ENCODE data around the gene CFAP45.

CFAP45 gene

GRCh38 chr1:159895286-159895685 is 4.7 kb downstream of the CFAP45 start:
- no peak for TF ChIP-seq ZNF274 (IDR thresholded peaks at IDR 0.05; ENCODE audit: low read depth, low read length)
- H3K4me3 ChIP-seq (ENCODE audit: low read length) = no peak overlapping the region

- H3K4me3 ChIP-seq (ENCODE audit: low read length) = no peak overlapping the region
- TF ChIP-seq ZNF274 (IDR thresholded peaks at IDR 0.05; ENCODE audit: low read depth, low read length) = no peak
Measured at GRCh38 chr1:159892944-159893343, 7.0 kb downstream of the CFAP45 start.

DNA sequence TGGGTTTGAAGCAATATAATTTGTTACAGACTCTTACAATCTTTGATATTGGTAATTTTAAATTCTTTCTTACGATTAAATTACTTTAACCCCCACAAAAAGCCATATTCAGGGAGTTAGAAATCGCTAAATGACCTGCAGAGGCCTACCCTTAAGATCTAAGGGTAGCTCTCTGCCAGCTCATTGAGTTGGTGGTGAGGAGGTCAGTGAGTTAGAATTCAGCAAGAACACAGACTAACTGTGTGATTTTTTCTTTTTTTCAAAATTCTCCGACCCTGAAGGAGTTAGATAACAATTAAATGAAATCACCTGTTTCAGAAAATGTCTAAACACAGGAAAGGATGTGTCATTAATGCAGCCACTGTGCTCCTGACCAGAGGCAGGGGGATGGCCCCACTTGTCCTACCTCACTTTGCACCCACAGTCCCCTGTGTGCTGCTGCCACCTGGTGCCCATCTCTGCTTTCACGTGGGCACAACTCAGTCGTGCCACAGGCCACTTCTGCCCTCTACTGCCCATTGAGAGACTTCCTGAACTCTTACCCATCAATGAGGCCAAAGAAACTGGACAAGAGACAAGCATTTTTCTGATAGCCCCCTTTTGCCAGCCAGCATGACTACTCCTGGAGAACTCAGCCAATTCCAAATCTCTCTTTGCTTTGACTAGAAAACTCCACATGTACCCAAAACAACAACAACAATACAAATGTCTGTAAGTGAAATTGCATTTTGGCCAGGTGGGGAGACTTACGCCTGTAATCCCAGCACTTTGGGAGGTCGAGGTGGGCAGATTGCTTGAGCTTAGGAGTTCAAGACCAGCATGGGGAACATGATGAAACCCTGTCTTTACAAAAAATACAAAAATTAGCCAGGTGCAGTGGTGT is 8.4 kb downstream of the CFAP45 start:
- no peak for TF ChIP-seq ZNF274 (IDR thresholded peaks at IDR 0.05; ENCODE audit: low read depth, low read length)
- no peak overlapping the region for H3K4me3 ChIP-seq (ENCODE audit: low read length)

DNA sequence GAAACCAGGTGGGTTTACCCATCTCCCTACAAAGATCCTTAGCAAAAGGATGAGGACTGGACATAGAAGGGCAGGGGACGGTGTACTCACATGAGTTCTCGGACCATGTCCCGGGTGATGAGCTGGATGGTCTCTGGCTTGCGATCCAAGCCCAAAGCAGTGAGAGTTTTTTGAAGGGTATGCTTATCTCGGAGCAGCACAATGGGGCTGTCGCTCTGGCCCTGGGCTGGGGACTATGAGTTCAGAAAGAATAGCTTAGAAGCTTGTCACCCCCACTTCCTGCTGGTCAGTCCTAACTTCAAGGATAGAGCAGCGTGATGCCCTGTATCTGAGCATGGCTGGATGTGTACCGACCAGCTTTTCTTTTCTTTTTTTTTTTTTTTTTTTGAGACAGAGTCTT is 9.6 kb downstream of the CFAP45 start:
- H3K4me3 ChIP-seq (ENCODE audit: low read length) = no peak overlapping the region
- no peak for TF ChIP-seq ZNF274 (IDR thresholded peaks at IDR 0.05; ENCODE audit: low read depth, low read length)

DNA sequence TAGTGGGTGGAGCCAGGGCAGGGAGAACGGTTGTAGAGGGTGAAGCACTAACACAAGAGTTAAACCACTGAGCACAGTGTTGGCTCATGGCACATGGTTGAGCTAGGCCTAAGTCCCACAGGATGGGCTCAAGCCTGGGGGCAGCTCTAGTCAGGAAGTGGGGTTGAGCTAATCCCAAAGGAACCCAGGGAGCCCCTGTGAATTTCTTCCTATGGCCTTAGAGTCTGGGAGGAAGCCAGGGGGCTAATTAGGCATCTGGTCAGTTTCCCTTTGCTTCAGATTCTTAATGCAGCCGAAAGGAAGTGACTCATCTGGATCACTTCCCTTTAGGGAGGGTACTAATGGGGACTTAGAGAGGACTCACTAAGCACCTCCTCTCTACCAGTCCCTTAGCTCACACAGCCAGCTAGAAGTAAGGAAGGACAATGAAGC is 10.1 kb downstream of the CFAP45 start:
- TF ChIP-seq ZNF274 (IDR thresholded peaks at IDR 0.05; ENCODE audit: low read depth, low read length) = no peak
- H3K4me3 ChIP-seq (ENCODE audit: low read length) = no peak overlapping the region

GRCh38 chr1:159889202-159889601 is 10.8 kb downstream of the CFAP45 start:
- TF ChIP-seq ZNF274 (IDR thresholded peaks at IDR 0.05; ENCODE audit: low read depth, low read length) = no peak
- H3K4me3 ChIP-seq (ENCODE audit: low read length) = no peak overlapping the region

DNA sequence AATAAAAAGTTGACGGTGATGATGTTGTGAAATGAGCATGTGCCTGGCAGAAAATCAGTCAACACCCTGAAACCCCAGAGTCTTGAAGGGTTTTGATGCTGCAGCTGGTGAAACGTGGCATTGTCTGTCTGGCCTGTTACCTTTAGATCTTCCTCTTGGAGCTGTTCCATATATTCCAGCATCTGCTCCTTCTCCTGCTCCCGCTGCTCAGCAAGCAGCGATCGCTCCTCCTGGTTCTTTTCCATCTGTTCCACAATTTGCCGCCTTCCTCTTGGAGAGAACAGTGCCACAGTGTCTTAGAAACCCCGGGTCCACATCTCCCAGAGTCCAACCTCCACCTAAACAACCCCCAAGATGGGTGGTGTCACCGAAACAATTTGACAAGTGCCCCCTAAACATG is 15.7 kb downstream of the CFAP45 start:
- H3K4me3 ChIP-seq (ENCODE audit: low read length) = no peak overlapping the region
- TF ChIP-seq ZNF274 (IDR thresholded peaks at IDR 0.05; ENCODE audit: low read depth, low read length) = no peak

GRCh38 chr1:159883134-159883533 is 16.8 kb downstream of the CFAP45 start:
- no peak for TF ChIP-seq ZNF274 (IDR thresholded peaks at IDR 0.05; ENCODE audit: low read depth, low read length)
- no peak overlapping the region for H3K4me3 ChIP-seq (ENCODE audit: low read length)

- no peak overlapping the region for H3K4me3 ChIP-seq (ENCODE audit: low read length)
- no peak for TF ChIP-seq ZNF274 (IDR thresholded peaks at IDR 0.05; ENCODE audit: low read depth, low read length)
Measured at GRCh38 chr1:159882527-159882862, 17.5 kb downstream of the CFAP45 start.

DNA sequence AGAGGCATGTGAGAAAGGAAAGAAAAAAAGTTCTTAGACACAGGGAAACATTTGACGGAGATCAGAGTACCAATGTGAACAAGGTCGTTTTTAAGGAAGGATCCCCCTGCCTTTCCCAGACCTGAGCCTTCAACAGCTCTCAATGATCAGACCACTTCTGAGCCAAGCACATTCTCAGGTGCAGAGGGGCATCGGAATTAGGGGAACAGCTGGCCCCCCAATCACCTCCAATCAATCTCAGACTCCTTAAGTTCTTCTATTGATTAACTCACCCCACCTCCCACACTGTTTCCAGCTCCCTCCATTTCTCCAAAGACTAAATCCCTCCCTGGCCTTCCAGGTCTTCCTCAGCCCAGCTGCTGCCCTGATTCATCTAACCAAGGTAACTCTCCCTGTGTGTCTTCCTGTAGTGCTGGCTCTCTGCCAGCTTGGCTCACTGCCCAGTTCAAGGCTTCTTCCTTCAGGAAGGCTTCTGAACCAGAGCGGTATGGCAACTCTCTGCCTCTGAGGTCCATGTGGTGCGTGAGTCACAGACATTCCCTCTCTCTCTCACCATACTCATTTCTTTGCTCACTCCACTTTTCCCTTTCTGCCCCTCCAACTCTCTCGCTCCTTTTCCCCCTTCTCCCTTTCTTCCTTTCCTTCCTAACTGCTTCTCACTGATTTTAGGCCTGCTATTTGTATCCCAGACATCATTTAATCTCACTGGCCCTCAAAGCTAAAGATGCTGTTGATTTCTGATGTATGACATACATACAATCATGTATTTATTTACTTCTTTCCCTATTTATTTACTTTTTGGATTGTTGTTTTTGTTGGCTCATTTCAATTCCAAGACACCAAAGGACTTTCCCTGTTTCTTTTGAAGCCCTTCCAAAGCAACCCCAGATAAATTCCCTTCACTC is 18.1 kb downstream of the CFAP45 start:
- no peak for TF ChIP-seq ZNF274 (IDR thresholded peaks at IDR 0.05; ENCODE audit: low read depth, low read length)
- no peak overlapping the region for H3K4me3 ChIP-seq (ENCODE audit: low read length)

GRCh38 chr1:159880430-159880829 is 19.5 kb downstream of the CFAP45 start:
- H3K4me3 ChIP-seq (ENCODE audit: low read length) = no peak overlapping the region
- no peak for TF ChIP-seq ZNF274 (IDR thresholded peaks at IDR 0.05; ENCODE audit: low read depth, low read length)

DNA sequence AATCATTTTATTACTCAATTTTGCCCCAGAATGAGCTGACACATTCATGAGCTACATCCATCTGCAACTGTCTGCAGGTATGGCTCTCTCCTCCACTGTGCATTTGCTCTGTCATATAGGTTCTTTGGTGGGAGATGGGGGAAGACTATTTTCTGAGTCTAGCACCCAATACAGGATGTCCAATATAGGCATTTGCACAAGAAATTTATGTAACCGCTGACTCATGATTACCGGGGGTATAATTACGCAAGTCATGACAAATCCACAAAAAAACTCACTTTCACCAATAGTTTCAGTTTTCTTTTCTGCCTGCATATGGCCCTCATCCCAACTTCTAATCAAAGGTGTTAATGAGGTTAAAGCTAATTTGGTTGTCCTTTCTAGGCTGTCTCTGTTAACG is 20.0 kb downstream of the CFAP45 start:
- TF ChIP-seq ZNF274 (IDR thresholded peaks at IDR 0.05; ENCODE audit: low read depth, low read length) = no peak
- no peak overlapping the region for H3K4me3 ChIP-seq (ENCODE audit: low read length)

DNA sequence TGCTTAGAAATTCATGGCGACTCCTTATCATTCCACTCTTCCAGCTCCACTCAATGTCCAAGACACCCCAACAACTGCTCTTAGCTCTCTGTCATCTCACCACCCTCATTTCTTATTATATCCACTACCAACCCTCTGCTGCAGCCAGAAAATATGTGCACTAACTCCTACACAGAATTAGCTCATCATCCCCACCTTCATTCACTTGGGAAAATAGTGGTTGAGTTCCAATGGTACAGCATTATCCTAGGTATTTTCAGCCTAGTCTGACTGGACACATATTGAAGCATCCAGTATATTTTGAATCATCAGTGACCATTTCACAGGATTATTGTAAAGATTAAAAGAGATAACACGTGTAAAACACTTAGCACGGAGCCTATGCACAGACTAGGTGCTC is 20.8 kb downstream of the CFAP45 start:
- no peak for TF ChIP-seq ZNF274 (IDR thresholded peaks at IDR 0.05; ENCODE audit: low read depth, low read length)
- H3K4me3 ChIP-seq (ENCODE audit: low read length) = no peak overlapping the region

- H3K4me3 ChIP-seq (ENCODE audit: low read length) = no peak overlapping the region
- no peak for TF ChIP-seq ZNF274 (IDR thresholded peaks at IDR 0.05; ENCODE audit: low read depth, low read length)
Measured at GRCh38 chr1:159877695-159878444, 22.1 kb downstream of the CFAP45 start.

Measured in GM08714 (cell line).